K562 (cell line): ENCODE data around the gene PIK3CG. TPM values are rescaled to one million over a fixed set of nuclear protein-coding genes. Genes with fewer than 3 reads are reported as not detected.
A peak's percentile ranks its signal among the peaks of the same experiment; 100 is the strongest.

Experiments
- DDX20 ChIP-seq: fragments of 450-650 bp; IDR thresholded peaks from 2 replicates; pipeline ENCODE4 v1.6.1; 2016; ENCODE audit warnings: missing genetic modification characterization, low read depth, mild to moderate bottlenecking, missing compliant biosample characterization, moderate library complexity
- DMBX1 ChIP-seq: fragments of 250-450 bp; sonication (Bioruptor Pico); IDR thresholded peaks from 2 replicates; pipeline ENCODE4 v1.8.0; 2022; ENCODE audit warnings: inconsistent platforms, mild to moderate bottlenecking, moderate library complexity, borderline replicate concordance
- FOXP4 ChIP-seq: sonication (generic); formaldehyde crosslinking; IDR thresholded peaks from 2 replicates; pipeline ENCODE4 v1.8.0; 2022; ENCODE audit warnings: mild to moderate bottlenecking, missing genetic modification reagents, borderline replicate concordance
- HNRNPL ChIP-seq: fragments of 200-400 bp; formaldehyde crosslinking; IDR thresholded peaks from 2 replicates; pipeline ENCODE4 v1.6.1; 2017; ENCODE audit warnings: low read depth, mild to moderate bottlenecking, low read length
- LARP7 ChIP-seq: fragments of 450-650 bp; IDR thresholded peaks from 2 replicates; pipeline ENCODE4 v1.6.1; 2016
- RBFOX2 ChIP-seq: fragments of 200-400 bp; formaldehyde crosslinking; IDR thresholded peaks from 2 replicates; pipeline ENCODE4 v1.6.1; 2017; ENCODE audit warnings: low read depth, mild to moderate bottlenecking, low read length, moderate library complexity
- SAFB ChIP-seq: fragments of 200-400 bp; formaldehyde crosslinking; IDR thresholded peaks from 2 replicates; pipeline ENCODE4 v1.6.1; 2017; ENCODE audit warnings: low read depth, low read length, borderline replicate concordance
- SIX5 ChIP-seq, 2 experiments: IDR thresholded peaks; 2 replicates each; pipeline ENCODE4 v1.6.1; 2011; ENCODE audit warnings: low read length in 2 of 2, borderline replicate concordance in 1 of 2, low read depth in 1 of 2, mild to moderate bottlenecking in 1 of 2, moderate library complexity in 1 of 2; ENCODE audit not compliant: insufficient read depth in 1 of 2
- SLC30A9 ChIP-seq: fragments of 250-450 bp; sonication (Bioruptor Pico); IDR thresholded peaks from 2 replicates; pipeline ENCODE4 v1.8.0; 2022; ENCODE audit warnings: mild to moderate bottlenecking, moderate library complexity
- SNIP1 ChIP-seq: fragments of 450-650 bp; IDR thresholded peaks from 2 replicates; pipeline ENCODE4 v1.7.1; 2017; ENCODE audit warnings: low read depth, mild to moderate bottlenecking
- STAT6 ChIP-seq: sonication (generic); formaldehyde crosslinking; IDR thresholded peaks from 2 replicates; pipeline ENCODE4 v1.8.1; 2023; ENCODE audit warnings: mild to moderate bottlenecking, missing genetic modification reagents
- TSHZ1 ChIP-seq: fragments of 250-450 bp; sonication (Bioruptor Pico); IDR thresholded peaks from 2 replicates; pipeline ENCODE4 v1.4.0; 2020; ENCODE audit warnings: mild to moderate bottlenecking, moderate library complexity
- ZBTB2 ChIP-seq: fragments of 450-650 bp; IDR thresholded peaks from 2 replicates; pipeline ENCODE4 v1.6.1; 2016; ENCODE audit warnings: antibody characterized with exemption
- ZNF143 ChIP-seq: sonication (generic); formaldehyde crosslinking; IDR thresholded peaks from 2 replicates; pipeline ENCODE4 v1.9.0; 2022; ENCODE audit warnings: mild to moderate bottlenecking, missing genetic modification reagents
- ZNF583 ChIP-seq: fragments of 250-450 bp; sonication (Bioruptor Pico); IDR thresholded peaks from 2 replicates; pipeline ENCODE4 v1.4.0; 2020
- ZNF589 ChIP-seq: fragments of 200-800 bp; sonication (Bioruptor generic); IDR thresholded peaks from 2 replicates; pipeline ENCODE4 v1.6.1; 2016; ENCODE audit warnings: low read depth, missing genetic modification characterization, missing compliant biosample characterization
- polyA plus RNA-seq, 8 experiments: library from polyadenylated mRNA; depleted of rRNA in 4 of 8; stranded (reverse) in 5 of 8; unstranded in 3 of 8; fragments of >200 nt; fragmentation: Nextera tagmentation in 2 of 8; fragmentation: Illumina TruSeq in 1 of 8; extraction: Ambion mirVana in 2 of 8; extraction: Trizol in 1 of 8; gene quantifications; 2 replicates each; pipeline versions ENCODE4 v1.2.1 to v1.2.3, GENCODE V29; 2011 to 2014; ENCODE audit warnings: inconsistent platforms in 1 of 8, missing spikeins in 1 of 8
- total RNA-seq, 7 experiments: library from RNA; depleted of rRNA in 6 of 7; stranded (reverse); fragments of >200 nt in 6 of 7; fragmentation: Illumina TruSeq in 2 of 7; extraction: Trizol in 2 of 7; gene quantifications; 2 replicates each; pipeline versions ENCODE4 v1.2.1 to v1.2.3, GENCODE V29; 2011 to 2021; ENCODE audit warnings: low replicate concordance in 1 of 7
- TF ChIP-seq, protein P1 (sequence below): IDR thresholded peaks from 2 replicates; pipeline ENCODE4 v1.6.1; 2011; ENCODE audit not compliant: insufficient read length; ENCODE audit errors: extremely low read depth

Gene PIK3CG
- total and polyA plus RNA-seq, 9 of the 15 experiments (the other 6 are each of a cell fraction or from before 2014, with no cell fraction given) = 5.3 to 42.5 (median 29.0) TPM

GRCh38 chr7:106862317-106863089 lies 2.6 kb upstream of the PIK3CG start (continued):
- TF ChIP-seq STAT6 (CRISPR knock-in tag) = no peak
- no peak for TF ChIP-seq SAFB
- no peak for TF ChIP-seq ZNF583 (CRISPR knock-in tag)
- no peak for TF ChIP-seq FOXP4
- no peak for TF ChIP-seq SLC30A9 (CRISPR knock-in tag)
- no peak for TF ChIP-seq ZNF589 (CRISPR knock-in tag)
- 0 out of 2 replicates have a peak, but pooled peaks have one; percentile 37 for TF ChIP-seq DMBX1 (CRISPR knock-in tag)
- no peak for TF ChIP-seq SIX5 (IDR thresholded peaks at IDR 0.05; ENCODE audit: borderline replicate concordance in 1 of 2, insufficient read depth in 1 of 2, low read depth in 1 of 2, low read length in 2 of 2)
- TF ChIP-seq ZBTB2 = no peak
- no peak for TF ChIP-seq LARP7
- TF ChIP-seq ZNF143 (CRISPR knock-in tag) = no peak
- TF ChIP-seq RBFOX2 = no peak
- no peak for TF ChIP-seq DDX20 (tag)
- no peak for TF ChIP-seq TSHZ1 (CRISPR knock-in tag)
- TF ChIP-seq, protein P1, sequence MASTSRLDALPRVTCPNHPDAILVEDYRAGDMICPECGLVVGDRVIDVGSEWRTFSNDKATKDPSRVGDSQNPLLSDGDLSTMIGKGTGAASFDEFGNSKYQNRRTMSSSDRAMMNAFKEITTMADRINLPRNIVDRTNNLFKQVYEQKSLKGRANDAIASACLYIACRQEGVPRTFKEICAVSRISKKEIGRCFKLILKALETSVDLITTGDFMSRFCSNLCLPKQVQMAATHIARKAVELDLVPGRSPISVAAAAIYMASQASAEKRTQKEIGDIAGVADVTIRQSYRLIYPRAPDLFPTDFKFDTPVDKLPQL = no peak
- no peak for TF ChIP-seq HNRNPL
- TF ChIP-seq SNIP1 = no peak
